SK-N-SH treated with all-trans-retinoic acid at 6 μM for 48 hours (cell line): ENCODE measurements around the gene TEX2.

ENCODE experiments used
- ARNTL ChIP-seq: fragments of 450-650 bp; formaldehyde crosslinking; IDR thresholded peaks from 2 replicates; pipeline ENCODE4 v1.5.0; 2020; ENCODE audit warnings: low read depth, mild to moderate bottlenecking, moderate library complexity, borderline replicate concordance
- TCF4 ChIP-seq: fragments of 250-450 bp; sonication (Bioruptor Pico); IDR thresholded peaks from 2 replicates; pipeline ENCODE4 v1.8.0; 2021; ENCODE audit warnings: mild to moderate bottlenecking, moderate library complexity, borderline replicate concordance
- TOX ChIP-seq: fragments of 250-450 bp; sonication (Bioruptor Pico); IDR thresholded peaks from 2 replicates; pipeline ENCODE4 v1.8.0; 2021; ENCODE audit warnings: mild to moderate bottlenecking, moderate library complexity, borderline replicate concordance
- ZFP3 ChIP-seq: fragments of 250-450 bp; sonication (Bioruptor Pico); IDR thresholded peaks from 2 replicates; pipeline ENCODE4 v1.5.0; 2020; ENCODE audit warnings: mild to moderate bottlenecking, moderate library complexity
- ZNF70 ChIP-seq: fragments of 450-650 bp; formaldehyde crosslinking; IDR thresholded peaks from 2 replicates; pipeline ENCODE4 v1.5.0; 2020; ENCODE audit warnings: mild to moderate bottlenecking, moderate library complexity
- ZNF8 ChIP-seq: fragments of 450-650 bp; formaldehyde crosslinking; IDR thresholded peaks from 2 replicates; pipeline ENCODE4 v1.5.0; 2020; ENCODE audit warnings: mild to moderate bottlenecking, moderate library complexity

GRCh38 chr17:64165347-64165746 lies 97.7 kb downstream of the TEX2 start:
- no peak for TF ChIP-seq TCF4 (CRISPR knock-in tag)
- no peak for TF ChIP-seq ZFP3 (CRISPR knock-in tag)
- no peak for TF ChIP-seq ZNF8 (CRISPR knock-in tag)
- TF ChIP-seq ZNF70 (CRISPR knock-in tag) = no peak
- TF ChIP-seq ARNTL (CRISPR knock-in tag) = no peak
- no peak for TF ChIP-seq TOX (CRISPR knock-in tag)
